ENCODE measurements around the gene ADAP2. TPM values are rescaled to one million over a fixed set of nuclear protein-coding genes. Genes with fewer than 3 reads are reported as not detected.

Gene ADAP2
- total RNA-seq, 4 donors from 2014 or later: 1.6 to 32.2 (median 13.6) TPM

DNA sequence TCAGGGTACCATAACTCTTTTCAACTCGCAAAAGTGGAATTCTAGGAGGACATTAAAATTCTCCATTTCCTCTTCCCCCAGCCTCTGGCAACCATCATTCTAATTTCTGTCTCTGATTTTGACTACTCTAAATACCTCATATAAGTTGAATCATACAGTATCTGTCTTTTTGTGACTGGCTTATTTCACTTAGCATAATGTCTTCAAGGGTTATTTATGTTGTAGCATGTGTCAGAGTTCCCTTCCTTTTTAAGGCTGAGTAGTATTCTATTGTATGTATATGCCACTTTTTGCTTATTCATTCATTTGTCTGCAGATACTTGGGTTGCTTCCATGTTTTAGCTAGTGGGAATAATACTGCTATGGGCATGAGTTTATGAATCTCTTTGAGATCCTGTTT is 61.1 kb downstream of the ADAP2 start:
- no peak for DNase-seq
- Histone ChIP-seq H3K4me3 (no peak overlapping the region), H3K9me3 (no peaks in the 10 kb centered on the region), H3K27me3 (no peaks in the 10 kb centered on the region), H3K27ac (no peak overlapping the region), H3K36me3 (peaks cover 0 to 21% (median 0%) of the 10 kb centered on the region in 3 donors), H3K4me1 (no peaks in the 10 kb centered on the region)
- TF ChIP-seq, protein P1, sequence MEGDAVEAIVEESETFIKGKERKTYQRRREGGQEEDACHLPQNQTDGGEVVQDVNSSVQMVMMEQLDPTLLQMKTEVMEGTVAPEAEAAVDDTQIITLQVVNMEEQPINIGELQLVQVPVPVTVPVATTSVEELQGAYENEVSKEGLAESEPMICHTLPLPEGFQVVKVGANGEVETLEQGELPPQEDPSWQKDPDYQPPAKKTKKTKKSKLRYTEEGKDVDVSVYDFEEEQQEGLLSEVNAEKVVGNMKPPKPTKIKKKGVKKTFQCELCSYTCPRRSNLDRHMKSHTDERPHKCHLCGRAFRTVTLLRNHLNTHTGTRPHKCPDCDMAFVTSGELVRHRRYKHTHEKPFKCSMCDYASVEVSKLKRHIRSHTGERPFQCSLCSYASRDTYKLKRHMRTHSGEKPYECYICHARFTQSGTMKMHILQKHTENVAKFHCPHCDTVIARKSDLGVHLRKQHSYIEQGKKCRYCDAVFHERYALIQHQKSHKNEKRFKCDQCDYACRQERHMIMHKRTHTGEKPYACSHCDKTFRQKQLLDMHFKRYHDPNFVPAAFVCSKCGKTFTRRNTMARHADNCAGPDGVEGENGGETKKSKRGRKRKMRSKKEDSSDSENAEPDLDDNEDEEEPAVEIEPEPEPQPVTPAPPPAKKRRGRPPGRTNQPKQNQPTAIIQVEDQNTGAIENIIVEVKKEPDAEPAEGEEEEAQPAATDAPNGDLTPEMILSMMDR (IDR thresholded peaks at IDR 0.05): no peak
- TF ChIP-seq POLR2A (IDR thresholded peaks at IDR 0.05): no peak

DNA sequence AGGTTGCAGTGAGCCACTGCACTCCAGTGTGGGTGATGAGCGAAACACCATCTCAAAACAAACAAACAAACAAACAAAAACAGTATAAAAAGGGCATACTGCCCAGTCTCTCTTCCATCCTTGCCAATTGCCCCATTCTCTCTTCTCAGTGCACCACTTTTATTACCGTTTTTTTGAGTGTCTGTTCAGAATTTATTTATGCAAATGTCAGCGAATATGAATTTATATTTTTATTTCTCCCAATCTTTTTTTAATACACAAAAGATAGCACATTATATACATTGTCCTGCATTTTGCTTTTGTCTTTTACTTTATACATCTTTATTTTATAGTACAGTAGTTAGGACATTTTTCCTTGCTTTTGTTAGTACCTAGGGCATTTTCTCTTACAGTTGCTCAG is 68.7 kb downstream of the ADAP2 start:
- no peak for DNase-seq
- peaks cover 0 to 46% (median 0%) of the 10 kb centered on the region in 3 donors for H3K36me3 ChIP-seq
- no peak for TF ChIP-seq POLR2A (IDR thresholded peaks at IDR 0.05)
- TF ChIP-seq, protein P1 (IDR thresholded peaks at IDR 0.05): no peak
- H3K27ac ChIP-seq: no peak overlapping the region
- H3K27me3 ChIP-seq: no peaks in the 10 kb centered on the region
- no peaks in the 10 kb centered on the region for H3K4me1 ChIP-seq
- H3K9me3 ChIP-seq: no peaks in the 10 kb centered on the region
- no peak overlapping the region for H3K4me3 ChIP-seq

DNA sequence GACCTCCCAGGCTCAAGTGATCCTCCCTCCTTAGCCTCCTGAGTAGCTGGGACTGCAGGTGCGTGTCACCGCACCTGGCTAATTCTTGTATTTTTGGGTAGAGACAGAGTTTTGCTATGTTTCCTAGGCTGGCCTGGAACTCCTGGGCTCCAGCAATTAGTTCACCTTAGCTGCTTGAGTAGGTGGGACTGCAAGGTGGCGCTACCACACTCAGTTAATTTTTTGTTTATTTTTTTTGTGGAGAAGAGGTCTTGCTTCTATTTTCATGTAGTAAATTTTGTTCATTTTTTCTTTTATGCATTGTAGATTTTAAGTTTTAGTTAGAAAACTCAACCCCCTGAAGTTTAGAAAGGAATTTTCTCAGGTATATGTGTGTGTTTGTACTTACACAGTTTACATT is 70.8 kb downstream of the ADAP2 start:
- no peaks in the 10 kb centered on the region for H3K9me3 ChIP-seq
- no peaks in the 10 kb centered on the region for H3K4me1 ChIP-seq
- H3K4me3 ChIP-seq: no peak overlapping the region
- peaks cover 0 to 52% (median 0%) of the 10 kb centered on the region in 3 donors for H3K36me3 ChIP-seq
- H3K27me3 ChIP-seq: no peaks in the 10 kb centered on the region
- H3K27ac ChIP-seq: no peak overlapping the region
- DNase-seq: no peak
- TF ChIP-seq, protein P1 (IDR thresholded peaks at IDR 0.05): no peak
- TF ChIP-seq POLR2A (IDR thresholded peaks at IDR 0.05): no peak

DNA sequence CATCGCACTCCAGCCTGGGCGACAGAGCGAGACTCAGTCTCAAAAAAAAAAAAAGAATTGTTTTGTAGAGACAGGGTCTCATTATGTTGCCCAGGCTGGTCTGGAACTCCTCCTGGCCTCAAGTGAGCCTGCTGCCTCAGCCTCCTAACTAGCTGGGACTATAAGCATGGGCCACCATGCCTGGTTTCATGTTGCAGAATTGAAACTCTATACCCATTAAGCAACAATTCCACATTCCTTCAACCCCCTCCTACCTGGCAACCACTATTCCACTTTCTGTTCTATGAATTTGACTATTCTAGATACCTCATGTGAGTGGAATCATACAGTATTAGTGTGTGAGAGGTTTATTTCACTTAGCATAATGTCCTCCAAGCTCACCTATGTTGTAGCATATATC is 73.6 kb downstream of the ADAP2 start:
- H3K27me3 ChIP-seq: no peaks in the 10 kb centered on the region
- no peak for DNase-seq
- TF ChIP-seq, protein P1 (IDR thresholded peaks at IDR 0.05): no peak
- TF ChIP-seq POLR2A (IDR thresholded peaks at IDR 0.05): no peak
- no peaks in the 10 kb centered on the region for H3K9me3 ChIP-seq
- H3K36me3 ChIP-seq: peaks cover 0 to 62% (median 0%) of the 10 kb centered on the region in 3 donors
- no peaks in the 10 kb centered on the region for H3K4me1 ChIP-seq
- H3K4me3 ChIP-seq: no peak overlapping the region
- no peak overlapping the region for H3K27ac ChIP-seq

DNA sequence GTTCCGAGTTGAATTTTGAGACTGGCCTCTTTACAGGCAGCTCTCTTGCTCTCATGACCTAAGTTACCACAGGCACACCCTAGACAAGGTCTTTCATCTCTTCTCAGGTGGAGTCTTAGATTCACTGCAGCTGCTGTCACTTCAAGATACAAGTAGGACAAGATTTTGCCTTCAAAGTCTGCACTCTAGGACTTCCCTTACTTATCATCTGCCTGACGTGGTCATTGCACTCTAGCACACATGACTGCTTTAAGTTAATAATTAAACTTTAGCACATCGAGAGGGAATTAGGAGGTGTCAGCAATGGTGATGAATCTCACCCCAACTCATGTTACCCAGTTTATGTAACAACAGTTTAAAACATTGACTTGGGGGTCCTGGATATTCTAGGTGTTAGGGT is 74.7 kb downstream of the ADAP2 start:
- TF ChIP-seq, protein P1 (IDR thresholded peaks at IDR 0.05): no peak
- TF ChIP-seq POLR2A (IDR thresholded peaks at IDR 0.05): no peak
- Histone ChIP-seq H3K4me3 (no peak overlapping the region), H3K27ac (peak overlapping the region in 1 of 4 donors; percentile 12), H3K4me1 (no peaks in the 10 kb centered on the region), H3K27me3 (no peaks in the 10 kb centered on the region), H3K36me3 (peaks cover 0 to 60% (median 0%) of the 10 kb centered on the region in 3 donors), H3K9me3 (no peaks in the 10 kb centered on the region)
- no peak for DNase-seq

DNA sequence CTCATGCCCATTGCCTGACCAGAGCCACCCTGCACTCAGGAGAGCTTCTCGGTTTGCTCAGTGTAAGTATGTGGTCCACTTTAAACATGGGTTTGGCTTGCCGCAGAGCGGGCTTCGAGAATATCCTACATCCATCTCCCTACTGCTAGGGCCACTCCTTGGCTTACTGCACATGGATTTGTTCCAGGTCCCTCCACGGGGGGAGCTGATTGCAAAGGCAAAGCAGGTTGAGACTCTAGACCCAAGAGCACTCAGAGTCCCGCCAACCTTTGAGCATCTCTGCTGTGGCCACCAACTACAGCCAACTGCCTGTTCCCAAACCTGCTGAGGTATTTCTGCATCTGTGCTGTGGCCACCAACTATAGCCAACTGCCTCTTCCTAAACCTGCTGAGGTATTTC is 75.5 kb downstream of the ADAP2 start:
- Histone ChIP-seq H3K27ac (no peak overlapping the region), H3K4me3 (no peak overlapping the region), H3K4me1 (no peaks in the 10 kb centered on the region), H3K9me3 (no peaks in the 10 kb centered on the region), H3K27me3 (no peaks in the 10 kb centered on the region), H3K36me3 (peaks cover 0 to 60% (median 0%) of the 10 kb centered on the region in 3 donors)
- TF ChIP-seq, protein P1 (IDR thresholded peaks at IDR 0.05): no peak
- no peak for DNase-seq

All from Peyer's patch (tissue), 4 donors.